GM21447 (cell line): Measurements from ENCODE around the gene TEX22.

ENCODE experiments used
- ATAC-seq: cut with Tn5 transposase; IDR thresholded peaks from one replicate; pipeline ENCODE4 v1.9.1; 2021; ENCODE audit not compliant: unreplicated experiment

TEX22 gene

GRCh38 chr14:105366386-105367074, 31.8 kb upstream of the TEX22 start:
- no peak for ATAC-seq

DNA sequence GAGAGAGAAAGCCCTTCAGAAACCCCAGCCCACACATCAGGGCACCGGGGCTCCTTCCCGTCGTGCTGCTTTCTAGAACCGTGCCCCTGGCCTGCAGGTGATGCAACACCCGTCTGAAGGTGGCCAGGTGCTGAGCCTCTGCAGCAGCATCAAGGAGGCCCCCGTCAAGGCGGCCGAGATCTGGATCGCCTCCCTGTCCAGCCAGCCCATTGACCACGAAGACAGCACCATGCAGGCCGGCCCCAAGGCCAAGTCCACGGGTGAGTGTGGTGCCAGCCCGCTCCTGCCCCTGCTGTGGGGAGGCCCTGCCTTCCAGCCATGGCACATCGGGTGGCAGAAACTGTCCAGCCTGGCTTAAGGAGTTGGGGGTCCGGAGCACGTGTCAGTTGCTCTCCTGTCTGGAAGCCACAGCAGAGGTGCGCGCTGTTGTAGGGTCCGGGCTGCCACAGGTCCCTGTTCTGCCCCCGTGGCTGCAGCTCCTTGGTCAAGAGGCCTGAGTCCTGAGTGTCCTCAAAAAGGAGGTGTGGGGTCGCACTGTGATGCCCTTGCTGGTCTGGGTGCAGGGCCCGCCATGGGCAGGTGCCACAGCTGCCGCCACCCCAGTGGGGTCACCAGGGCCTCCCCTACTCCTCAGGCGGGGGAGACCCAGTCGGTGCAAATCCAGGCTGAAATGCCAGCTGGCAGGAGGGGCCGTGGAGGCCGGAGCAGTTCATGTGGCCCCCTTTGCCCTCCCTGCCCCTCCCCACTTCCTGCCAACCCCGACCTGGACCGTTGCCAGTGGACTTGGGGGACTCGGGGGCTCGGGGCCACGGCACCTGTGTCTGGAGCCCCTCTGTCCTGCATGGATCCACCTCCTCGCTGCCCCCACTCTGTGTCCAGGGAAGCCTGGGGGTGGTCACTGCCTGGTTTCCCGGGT, 31.0 kb upstream of the TEX22 start:
- no peak for ATAC-seq

GRCh38 chr14:105368032-105368417, 30.3 kb upstream of the TEX22 start:
- ATAC-seq: no peak

- ATAC-seq: no peak
These were observed 29.9 kb upstream of the TEX22 start for GRCh38 chr14:105368426-105368825.

DNA sequence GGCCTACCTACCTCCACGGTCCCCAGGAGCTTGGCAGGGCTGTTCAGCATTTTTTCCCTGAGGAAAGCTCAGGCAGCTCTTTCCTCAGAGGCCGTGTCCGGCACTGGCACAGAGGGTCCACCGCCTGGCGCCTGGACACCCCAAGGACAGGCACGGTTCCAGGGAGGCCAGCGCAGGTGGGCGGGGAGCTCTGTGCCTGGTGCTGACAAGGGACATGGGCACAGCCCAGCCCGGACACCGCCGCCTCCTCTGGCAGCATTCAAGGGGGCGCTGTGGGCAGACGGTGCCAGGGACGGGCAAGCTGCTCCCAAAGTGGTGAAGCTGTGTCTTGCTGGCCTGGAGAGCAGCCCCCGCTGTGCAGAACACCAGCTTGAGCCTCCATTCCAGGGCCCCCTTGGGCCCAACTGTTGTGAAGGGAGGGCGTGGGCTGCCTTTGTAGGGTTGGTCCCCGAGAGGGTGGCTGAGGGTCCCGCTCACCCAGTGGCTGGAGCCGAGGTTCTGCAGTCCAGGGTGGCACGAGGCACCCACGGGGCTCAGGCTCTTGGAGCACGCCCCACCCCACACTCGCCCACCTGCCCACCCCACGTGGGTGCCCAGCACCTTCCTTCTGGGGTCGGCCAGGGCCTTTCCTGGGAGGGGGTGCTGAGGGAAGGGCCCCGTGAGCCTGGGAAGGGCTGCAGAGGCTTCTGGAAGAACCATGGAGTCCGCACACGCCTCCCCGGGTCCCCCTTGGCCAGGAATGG, 29.3 kb upstream of the TEX22 start:
- no peak for ATAC-seq

GRCh38 chr14:105369653-105370040, 28.7 kb upstream of the TEX22 start:
- no peak for ATAC-seq

DNA sequence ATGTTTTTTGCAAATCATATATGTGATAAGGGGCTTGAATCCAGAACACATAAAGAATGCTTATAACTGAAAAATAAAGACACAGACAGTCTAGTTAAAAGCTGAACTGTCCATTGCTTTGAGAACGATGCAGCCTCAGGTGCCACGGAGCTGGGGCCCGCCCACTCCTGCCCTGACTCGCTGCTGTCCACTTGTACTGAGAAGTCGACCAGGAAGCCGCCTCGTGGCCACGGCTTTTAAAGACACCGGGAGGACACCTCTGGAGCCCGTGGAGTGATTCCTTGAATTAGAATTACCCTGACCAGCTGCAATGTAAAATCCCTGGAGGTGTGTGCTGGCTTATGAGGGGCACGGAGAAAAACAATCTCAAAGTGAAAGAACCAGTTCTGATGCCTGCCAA, 23.9 kb upstream of the TEX22 start:
- ATAC-seq: no peak

- no peak for ATAC-seq
These were observed 22.7 kb upstream of the TEX22 start for GRCh38 chr14:105375635-105376057.

GRCh38 chr14:105376521-105377440, 21.6 kb upstream of the TEX22 start:
- no peak for ATAC-seq

- ATAC-seq: no peak
These were observed 20.7 kb upstream of the TEX22 start for GRCh38 chr14:105377555-105378182.

DNA sequence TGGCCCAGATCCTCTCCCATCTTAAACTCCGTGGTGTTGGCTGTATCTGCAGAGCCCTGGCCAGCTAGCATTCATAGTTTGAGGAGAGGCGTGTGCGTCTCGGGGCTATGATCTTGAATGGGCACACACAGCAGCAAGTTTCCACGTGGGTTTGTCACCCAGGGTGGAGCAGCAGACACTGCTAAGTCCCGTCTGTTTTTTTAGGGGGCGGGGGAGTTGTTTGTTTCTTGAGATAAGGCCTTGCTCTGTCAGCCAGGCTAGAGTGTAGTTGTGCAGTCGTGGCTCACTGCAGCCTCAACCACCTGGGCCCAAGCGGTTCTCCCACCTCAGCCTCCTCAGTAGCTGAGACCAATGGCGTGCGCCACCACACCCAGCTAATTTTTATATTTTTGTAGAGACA, 20.1 kb upstream of the TEX22 start:
- ATAC-seq: no peak

DNA sequence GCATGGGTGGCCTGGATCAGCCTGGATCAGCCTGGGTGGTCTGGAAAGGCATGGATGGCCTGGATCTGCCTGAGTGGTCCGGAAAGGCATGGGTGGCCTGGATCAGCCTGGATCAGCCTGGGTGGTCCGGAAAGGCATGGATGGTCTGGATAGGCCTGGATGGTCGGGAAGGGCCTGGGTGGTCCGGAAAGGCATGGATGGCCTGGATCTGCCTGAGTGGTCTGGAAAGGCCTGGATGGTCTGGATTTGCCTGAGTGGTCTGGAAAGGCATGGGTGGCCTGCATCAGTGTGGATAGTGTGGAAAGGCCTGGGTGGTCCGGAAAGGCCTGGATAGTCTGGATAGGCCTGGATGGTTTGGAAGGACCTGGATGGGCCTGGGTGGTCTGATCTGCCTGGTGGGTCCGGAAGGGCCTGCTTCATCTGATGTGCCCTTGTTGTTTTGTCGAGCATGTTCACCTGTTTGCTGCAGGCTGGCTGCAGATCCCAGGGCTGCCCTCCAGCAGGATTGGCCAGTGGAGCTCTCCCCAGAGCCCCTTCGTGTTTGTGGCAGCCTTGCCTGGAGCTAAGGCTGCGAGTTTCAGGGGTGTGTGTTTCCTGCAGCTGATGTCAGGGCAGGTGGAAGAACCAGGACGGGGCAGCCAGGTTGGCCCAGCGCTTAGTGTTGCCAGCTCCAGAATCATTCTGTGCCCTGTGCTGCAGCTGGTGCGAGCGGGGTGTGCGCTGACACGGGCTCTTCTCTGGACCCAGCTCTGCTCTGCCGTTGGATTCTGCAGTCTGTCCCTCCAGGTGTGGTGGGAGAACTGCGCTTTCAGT, 19.3 kb upstream of the TEX22 start:
- ATAC-seq: no peak

GRCh38 chr14:105379946-105380345, 18.4 kb upstream of the TEX22 start:
- no peak for ATAC-seq

- no peak for ATAC-seq
These were observed 17.6 kb upstream of the TEX22 start for GRCh38 chr14:105380756-105381155.

DNA sequence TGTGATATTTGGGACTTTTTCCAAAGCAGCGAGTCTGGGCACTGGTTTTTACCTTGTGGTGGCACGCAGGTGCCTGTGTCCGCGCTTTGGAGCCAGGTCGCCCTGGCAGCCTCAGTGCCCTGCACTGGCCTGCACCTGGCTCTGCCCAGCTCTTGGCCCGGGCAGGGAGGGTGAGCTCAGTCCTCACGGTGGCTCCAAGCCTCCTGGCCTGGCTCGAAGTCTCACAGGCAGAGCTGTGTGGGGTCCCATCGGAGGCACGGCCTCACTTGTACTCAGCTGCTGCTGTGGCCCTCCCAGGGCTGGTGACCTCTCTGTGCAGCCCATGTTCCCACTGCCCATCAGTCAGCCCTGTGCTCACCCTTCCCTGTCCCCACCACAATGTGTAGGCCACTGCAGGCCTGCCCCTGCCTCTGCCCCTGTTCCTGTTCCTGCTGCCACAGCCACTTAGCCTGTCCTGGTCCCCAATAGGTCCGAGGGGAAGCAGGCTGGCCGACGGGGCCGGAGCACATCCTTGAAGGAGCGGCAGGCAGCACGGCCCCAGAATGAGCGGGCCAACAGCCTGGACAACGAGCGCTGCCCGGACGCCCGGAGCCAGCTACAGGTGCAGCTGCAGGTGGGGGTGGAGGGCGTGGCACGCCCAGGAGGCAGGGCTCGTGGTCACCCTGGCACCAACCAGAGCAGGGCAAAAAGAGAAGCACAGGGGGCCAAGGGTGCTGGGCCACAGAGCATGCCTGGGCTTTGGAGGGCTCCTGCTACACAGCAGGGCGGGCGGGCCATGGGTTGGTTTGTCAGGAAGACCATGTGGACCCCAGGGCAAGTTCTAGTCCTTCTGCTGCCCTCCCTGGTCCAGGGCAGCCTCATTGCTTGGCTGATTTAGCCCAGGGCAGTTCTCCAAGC, 16.6 kb upstream of the TEX22 start:
- no peak for ATAC-seq

DNA sequence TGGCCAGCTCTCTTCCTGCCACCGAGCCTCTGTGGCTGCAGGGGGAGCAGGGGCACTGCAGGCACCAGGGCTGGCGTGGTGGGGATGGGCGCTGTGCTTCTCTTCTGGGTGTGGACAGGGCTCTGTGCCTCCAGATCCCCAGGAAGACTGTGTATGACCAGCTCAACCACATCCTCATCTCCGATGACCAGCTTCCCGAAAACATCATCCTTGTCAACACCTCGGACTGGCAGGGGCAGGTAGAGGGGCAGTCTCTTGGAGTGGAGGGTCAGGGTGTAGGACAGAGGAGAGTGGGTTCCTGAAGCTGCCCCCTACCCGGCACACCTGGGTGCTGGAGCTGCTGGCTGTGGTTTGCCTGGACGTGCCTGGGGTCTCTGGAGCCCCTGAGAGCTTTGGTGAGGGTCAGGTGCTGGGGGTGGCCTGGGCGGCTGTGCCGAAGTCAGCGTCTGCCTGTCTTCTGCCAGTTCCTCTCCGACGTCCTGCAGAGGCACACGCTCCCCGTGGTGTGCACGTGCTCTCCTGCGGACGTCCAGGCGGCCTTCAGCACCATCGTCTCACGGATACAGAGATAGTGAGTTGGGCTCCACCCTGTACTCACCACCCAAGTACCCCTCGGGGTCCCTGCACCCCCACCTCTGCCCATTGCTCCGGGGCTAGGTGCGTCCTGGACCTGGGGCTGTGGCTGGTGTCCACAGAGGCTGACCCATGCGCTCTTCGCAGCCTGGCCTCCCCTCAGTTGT, 15.8 kb upstream of the TEX22 start:
- no peak for ATAC-seq

DNA sequence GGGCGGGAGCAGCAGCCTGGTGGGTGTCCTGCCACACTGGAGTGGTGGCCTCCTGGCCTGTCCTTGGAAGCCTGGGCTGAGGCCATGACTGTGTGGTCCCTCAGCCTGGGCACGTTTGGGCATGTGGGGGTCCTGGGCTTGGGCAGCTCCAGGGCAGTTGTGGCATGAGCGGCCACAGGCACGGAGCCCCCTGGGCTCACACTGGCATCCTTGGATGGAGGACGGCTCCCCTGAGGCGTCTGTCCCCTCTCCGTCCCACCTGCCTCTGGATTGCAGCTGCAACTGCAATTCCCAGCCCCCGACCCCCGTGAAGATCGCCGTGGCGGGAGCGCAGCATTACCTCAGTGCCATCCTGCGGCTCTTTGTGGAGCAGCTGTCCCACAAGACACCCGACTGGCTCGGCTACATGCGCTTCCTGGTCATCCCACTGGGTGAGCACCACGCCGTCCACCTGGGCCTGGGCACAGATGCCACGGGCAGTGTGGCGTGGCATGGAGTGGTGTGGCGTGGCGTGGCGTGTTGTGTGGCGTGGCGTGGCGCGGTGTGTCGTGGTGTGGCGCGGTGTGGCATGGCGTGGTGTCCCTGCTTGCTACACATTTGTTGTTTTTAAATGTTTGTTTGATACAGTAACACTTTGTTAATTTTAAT, 15.1 kb upstream of the TEX22 start:
- no peak for ATAC-seq
